Type B pancreatic cell (in vitro differentiated cells): ENCODE measurements around the gene GOLGA6L7. TPM values are rescaled to one million over a fixed set of nuclear protein-coding genes. Genes with fewer than 3 reads are reported as not detected.
A peak's percentile ranks its signal among the peaks of the same experiment; 100 is the strongest.
"Not testable (repeated sequence)": the region's sequence is repeated elsewhere in the genome, so short reads cannot be mapped to it uniquely, and the experiment has no call there.

ENCODE experiments used
- DNase-seq: peaks from one replicate; pipeline ENCODE4 v3.0.0; 2021; ENCODE audit warnings: mixed read lengths; ENCODE audit not compliant: unreplicated experiment; ENCODE audit errors: extremely low spot score
- H3K27ac Mint-ChIP-seq: 2 replicates; pipeline ENCODE4 v1.8.0; 2021; ENCODE audit warnings: mild to moderate bottlenecking, mixed read lengths
- H3K27me3 Mint-ChIP-seq: 2 replicates; pipeline ENCODE4 v1.8.0; 2021; ENCODE audit warnings: mixed read lengths
- H3K36me3 Mint-ChIP-seq: 2 replicates; pipeline ENCODE4 v1.8.0; 2021; ENCODE audit warnings: mixed read lengths
- H3K4me1 Mint-ChIP-seq: one replicate; pipeline ENCODE4 v1.8.0; 2021; ENCODE audit warnings: mixed read lengths; ENCODE audit not compliant: unreplicated experiment
- H3K4me3 Mint-ChIP-seq: 2 replicates; pipeline ENCODE4 v1.8.0; 2021; ENCODE audit warnings: mild to moderate bottlenecking, mixed read lengths
- H3K9me3 Mint-ChIP-seq: 2 replicates; pipeline ENCODE4 v1.8.0; 2021; ENCODE audit warnings: mixed read lengths
- total RNA-seq: library from RNA; stranded (reverse); gene quantifications from 2 replicates; pipeline ENCODE4 v1.2.1, GENCODE V29; 2021; ENCODE audit warnings: low replicate concordance
- TF ChIP-seq, protein P1 (sequence below): fragments of 200-600 bp; sonication (generic); conservative IDR thresholded peaks from 2 replicates; pipeline ENCODE4 v1.5.0; 2021; ENCODE audit warnings: antibody characterized with exemption, mild to moderate bottlenecking

Gene GOLGA6L7
- total RNA-seq, 1 donor from 2014 or later, result not detected

DNA sequence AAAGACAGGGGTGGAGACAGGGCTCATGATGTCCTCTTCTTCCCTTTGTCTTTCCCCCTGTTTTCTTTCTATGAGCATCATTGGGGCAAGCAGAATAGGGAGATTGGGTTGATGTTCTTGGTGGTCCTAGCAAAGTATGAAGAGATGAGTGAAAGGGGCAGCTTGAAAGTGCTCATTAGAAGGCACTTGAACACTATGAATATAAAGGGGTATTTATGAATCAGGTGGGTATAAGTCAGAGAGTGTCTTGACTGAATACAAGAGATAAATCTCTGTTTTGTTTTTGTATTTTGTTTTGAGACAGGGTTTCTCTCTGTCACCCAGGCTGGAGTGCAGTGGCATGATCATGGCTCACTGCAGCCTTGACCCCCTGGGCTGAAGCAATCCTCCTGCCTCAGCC, 34.4 kb downstream of the GOLGA6L7 start:
- H3K27me3 Mint-ChIP-seq, result peaks cover 15% of the 10 kb centered on the region
- not testable (repeated sequence) for H3K27ac Mint-ChIP-seq, H3K4me1 Mint-ChIP-seq, H3K9me3 Mint-ChIP-seq, H3K4me3 Mint-ChIP-seq, DNase-seq, H3K36me3 Mint-ChIP-seq

DNA sequence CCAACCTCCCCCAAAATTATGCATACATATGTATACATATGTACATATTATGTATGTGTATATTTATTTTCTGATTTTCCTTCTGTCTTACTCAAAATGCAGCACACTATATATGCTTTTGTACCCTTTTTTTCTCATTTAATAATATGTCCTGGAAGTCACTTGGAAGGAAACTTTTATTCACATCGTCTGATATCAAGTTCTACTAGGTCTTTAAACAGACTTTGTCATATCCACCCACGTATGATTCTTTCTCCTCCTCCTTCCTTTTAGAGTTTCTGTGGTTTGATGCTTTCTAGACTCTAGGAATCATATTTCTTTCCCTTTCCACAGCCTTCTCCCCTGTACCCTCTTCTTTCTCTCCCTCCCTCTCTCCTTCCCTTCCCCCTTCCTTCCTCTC, 35.1 kb downstream of the GOLGA6L7 start:
- H3K4me3 Mint-ChIP-seq, H3K9me3 Mint-ChIP-seq, H3K4me1 Mint-ChIP-seq, H3K27ac Mint-ChIP-seq, DNase-seq, H3K36me3 Mint-ChIP-seq: not testable (repeated sequence)
- peaks cover 15% of the 10 kb centered on the region for H3K27me3 Mint-ChIP-seq

DNA sequence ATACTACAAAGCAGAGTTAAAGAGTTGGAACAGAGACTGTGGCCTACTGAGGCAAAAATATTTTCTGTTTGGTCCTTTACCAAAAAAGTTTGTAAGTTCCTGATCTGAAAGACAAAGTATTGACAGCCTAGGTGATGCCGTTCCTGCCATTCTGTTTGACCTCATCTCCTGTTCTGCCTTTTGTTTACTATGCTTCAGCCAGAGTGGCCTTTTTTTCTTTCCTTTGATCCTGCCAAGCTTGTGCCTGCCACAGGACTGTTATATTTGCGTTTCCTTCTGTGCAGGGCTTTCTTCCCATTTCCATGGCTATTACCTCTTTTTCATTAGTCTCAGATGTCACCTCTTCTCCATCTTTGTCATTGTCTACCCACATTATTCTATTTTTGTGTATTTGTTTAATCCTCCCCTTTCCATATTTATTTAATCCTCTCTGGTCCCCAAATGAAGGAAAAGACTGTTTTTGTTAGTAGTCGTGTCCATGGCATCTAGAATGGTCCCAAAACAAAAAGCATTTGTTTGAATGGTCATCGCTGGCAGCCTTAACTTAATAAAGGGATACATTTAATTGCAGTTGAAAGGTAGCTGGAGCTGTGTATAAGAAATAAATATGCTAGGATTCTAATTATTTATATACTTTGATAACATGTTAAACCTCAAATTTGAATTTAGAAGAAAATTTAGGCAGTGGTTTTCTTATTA, 36.4 kb downstream of the GOLGA6L7 start:
- H3K27me3 Mint-ChIP-seq, result peaks cover 15% of the 10 kb centered on the region
- DNase-seq, H3K36me3 Mint-ChIP-seq, H3K9me3 Mint-ChIP-seq, H3K4me3 Mint-ChIP-seq, H3K4me1 Mint-ChIP-seq, H3K27ac Mint-ChIP-seq: not testable (repeated sequence)

DNA sequence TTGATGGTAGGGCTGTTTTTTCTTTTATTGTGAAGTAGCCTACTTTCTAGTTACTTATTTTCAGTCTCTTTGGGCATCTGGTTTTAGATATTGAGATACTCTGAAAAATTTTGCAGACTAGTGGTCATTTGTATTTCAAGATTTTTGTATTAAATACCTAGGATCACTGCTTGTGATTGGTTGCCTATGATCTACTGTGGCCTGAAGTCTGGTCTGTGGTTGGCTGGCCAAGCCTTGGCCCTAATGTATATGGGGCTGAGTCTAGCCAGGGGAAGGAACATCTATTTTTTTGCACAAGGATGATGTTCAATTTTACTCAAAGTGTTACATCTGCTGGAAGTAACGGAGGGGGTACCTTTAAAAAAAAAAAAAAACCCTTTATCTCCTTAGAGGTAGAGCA, 38.0 kb downstream of the GOLGA6L7 start:
- DNase-seq, H3K4me1 Mint-ChIP-seq, H3K36me3 Mint-ChIP-seq, H3K9me3 Mint-ChIP-seq, H3K27ac Mint-ChIP-seq, H3K4me3 Mint-ChIP-seq: not testable (repeated sequence)
- H3K27me3 Mint-ChIP-seq, result peaks cover 15% of the 10 kb centered on the region

DNA sequence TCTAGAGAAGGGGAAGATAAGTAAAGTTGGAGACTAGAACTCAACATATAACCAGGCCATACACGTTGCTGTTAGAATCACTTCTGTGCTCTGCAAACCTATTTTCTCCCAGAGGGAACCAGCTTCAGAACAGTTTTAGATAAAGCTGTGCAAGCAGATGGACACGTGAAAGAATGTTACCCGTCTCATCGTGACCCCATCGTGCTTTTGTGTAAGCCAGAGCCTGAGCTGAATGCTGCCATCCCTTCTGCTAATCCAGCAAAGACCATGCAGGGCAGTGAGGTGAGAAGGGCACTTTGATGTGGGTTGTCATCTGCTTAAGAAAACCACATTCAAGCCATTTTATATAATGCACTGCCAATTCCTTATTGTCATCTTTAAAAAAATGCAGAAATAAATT, 40.3 kb downstream of the GOLGA6L7 start:
- not testable (repeated sequence) for H3K4me1 Mint-ChIP-seq, H3K27me3 Mint-ChIP-seq, H3K36me3 Mint-ChIP-seq, H3K9me3 Mint-ChIP-seq, H3K4me3 Mint-ChIP-seq, DNase-seq, H3K27ac Mint-ChIP-seq

DNA sequence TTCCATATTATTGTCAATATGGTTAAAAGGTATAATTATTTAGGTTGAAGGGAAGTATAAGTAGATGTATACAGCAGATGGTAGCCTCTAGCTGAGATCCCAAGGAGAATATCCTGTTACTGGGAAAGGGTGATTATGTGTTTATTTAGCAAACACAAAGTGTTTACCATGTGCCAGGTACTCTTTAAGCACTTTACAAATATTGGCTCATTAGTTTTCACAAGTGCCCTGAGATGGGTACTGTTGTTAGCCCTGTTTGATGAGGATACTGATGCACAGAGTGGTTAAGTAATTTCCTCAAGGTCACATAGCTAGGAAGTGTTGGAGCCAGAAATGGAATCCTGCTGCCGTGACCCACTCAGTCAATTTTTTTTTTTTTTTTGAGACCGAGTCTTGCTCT, 48.1 kb downstream of the GOLGA6L7 start:
- H3K9me3 Mint-ChIP-seq, H3K27me3 Mint-ChIP-seq, H3K36me3 Mint-ChIP-seq, H3K27ac Mint-ChIP-seq, DNase-seq, H3K4me1 Mint-ChIP-seq, H3K4me3 Mint-ChIP-seq: not testable (repeated sequence)

DNA sequence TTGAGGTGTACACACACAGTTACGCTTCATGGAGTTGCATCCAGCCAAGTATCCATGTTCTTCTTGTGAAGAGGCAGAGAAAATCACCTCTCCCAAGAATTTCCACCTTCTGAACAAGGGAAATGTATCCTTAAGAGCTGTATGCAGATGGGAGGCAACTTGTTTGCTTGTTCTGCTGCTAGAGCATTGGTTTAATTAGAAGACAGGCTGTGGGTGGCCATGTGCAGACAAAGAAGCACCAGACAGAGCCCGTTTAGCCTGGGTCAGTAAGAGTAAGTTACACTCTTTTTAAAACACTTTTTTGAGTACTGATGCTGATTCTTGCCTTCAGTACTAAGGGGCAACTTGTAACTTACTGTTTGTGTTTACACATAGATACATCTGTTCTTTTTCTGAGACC, 50.2 kb downstream of the GOLGA6L7 start:
- H3K27ac Mint-ChIP-seq, H3K4me1 Mint-ChIP-seq, H3K36me3 Mint-ChIP-seq, H3K27me3 Mint-ChIP-seq, DNase-seq, H3K9me3 Mint-ChIP-seq, H3K4me3 Mint-ChIP-seq: not testable (repeated sequence)

DNA sequence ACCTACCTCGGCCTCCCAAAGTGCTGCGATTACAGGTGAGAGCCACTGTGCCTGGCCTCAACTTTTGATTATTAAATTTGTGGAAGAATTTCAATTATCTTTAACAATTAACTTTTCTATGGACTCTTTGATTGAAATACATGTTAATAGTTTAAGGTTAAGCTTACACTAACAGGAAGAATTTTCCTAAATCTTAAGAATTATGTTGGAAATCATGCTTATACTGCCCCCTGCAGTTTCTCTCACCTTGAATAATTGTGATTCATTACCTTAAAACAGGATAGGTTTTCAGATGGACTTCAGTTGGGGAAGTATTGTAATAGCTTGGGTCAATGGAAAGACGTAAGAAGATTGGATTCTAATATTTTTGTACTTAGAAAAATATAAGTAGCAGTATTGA, 54.2 kb downstream of the GOLGA6L7 start:
- TF ChIP-seq, protein P1, sequence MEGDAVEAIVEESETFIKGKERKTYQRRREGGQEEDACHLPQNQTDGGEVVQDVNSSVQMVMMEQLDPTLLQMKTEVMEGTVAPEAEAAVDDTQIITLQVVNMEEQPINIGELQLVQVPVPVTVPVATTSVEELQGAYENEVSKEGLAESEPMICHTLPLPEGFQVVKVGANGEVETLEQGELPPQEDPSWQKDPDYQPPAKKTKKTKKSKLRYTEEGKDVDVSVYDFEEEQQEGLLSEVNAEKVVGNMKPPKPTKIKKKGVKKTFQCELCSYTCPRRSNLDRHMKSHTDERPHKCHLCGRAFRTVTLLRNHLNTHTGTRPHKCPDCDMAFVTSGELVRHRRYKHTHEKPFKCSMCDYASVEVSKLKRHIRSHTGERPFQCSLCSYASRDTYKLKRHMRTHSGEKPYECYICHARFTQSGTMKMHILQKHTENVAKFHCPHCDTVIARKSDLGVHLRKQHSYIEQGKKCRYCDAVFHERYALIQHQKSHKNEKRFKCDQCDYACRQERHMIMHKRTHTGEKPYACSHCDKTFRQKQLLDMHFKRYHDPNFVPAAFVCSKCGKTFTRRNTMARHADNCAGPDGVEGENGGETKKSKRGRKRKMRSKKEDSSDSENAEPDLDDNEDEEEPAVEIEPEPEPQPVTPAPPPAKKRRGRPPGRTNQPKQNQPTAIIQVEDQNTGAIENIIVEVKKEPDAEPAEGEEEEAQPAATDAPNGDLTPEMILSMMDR, result peak; percentile 62
- H3K9me3 Mint-ChIP-seq, H3K4me3 Mint-ChIP-seq, H3K4me1 Mint-ChIP-seq, DNase-seq, H3K36me3 Mint-ChIP-seq, H3K27ac Mint-ChIP-seq: not testable (repeated sequence)
- H3K27me3 Mint-ChIP-seq, result peaks cover 14% of the 10 kb centered on the region

Other genes with a start within 250 kb of the GOLGA6L7 start
- 0.43 and 0.68 TPM in 2 replicates for gene GOLGA8M, start 136.2 kb downstream of the GOLGA6L7 start, total RNA-seq
- gene APBA2, start 37.3 kb upstream of the GOLGA6L7 start, total RNA-seq, result 8.5 and 33.3 TPM in 2 replicates